T-helper 1 cell treated with Interleukin-12 subunit alpha and Interleukin-12 subunit beta and Interleukin-4 antibody, amounts not matched to agents 30 μg/mL and 1 μg/mL, for 36 hours (primary cell): ENCODE measurements around the gene HMGB4.

Source experiments
- H3K27ac Mint-ChIP-seq: one replicate; pipeline ENCODE4 v1.8.0; 2021; ENCODE audit warnings: mild to moderate bottlenecking, mixed read lengths
- H3K27me3 Mint-ChIP-seq: one replicate; pipeline ENCODE4 v1.8.0; 2021; ENCODE audit warnings: low read depth, mixed read lengths
- H3K36me3 Mint-ChIP-seq: one replicate; pipeline ENCODE4 v1.8.0; 2021; ENCODE audit warnings: low read depth, mixed read lengths
- H3K4me1 Mint-ChIP-seq: one replicate; pipeline ENCODE4 v1.8.0; 2021; ENCODE audit warnings: low read depth, mixed read lengths
- H3K4me3 Mint-ChIP-seq: one replicate; pipeline ENCODE4 v1.8.0; 2021; ENCODE audit warnings: mild to moderate bottlenecking, moderate library complexity, mixed read lengths
- H3K9me3 Mint-ChIP-seq: one replicate; pipeline ENCODE4 v1.8.0; 2021; ENCODE audit warnings: mixed read lengths

HMGB4 gene

DNA sequence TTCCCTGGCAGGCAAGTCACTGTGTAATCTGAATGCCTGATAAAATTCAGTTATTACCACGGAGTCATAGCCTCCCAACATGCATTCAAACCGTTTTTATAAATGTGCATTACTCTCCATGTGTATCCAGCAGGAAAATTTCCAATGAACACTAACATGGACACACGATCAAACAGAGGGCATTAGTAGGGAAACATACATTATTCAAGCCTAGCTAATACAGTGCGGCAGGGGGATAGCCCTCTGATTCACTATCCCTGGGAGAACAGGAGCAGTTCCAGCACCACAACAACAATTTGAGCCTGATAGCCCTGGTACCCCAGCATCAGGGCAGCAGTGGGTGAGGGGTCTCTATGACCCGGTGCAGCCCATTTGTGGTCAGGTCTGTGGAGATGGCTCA, 35.8 kb upstream of the HMGB4 start:
- H3K9me3 Mint-ChIP-seq, result no peaks in the 10 kb centered on the region
- no peaks in the 10 kb centered on the region for H3K27me3 Mint-ChIP-seq
- no peak overlapping the region for H3K27ac Mint-ChIP-seq
- H3K36me3 Mint-ChIP-seq, result no peaks in the 10 kb centered on the region
- no peaks in the 10 kb centered on the region for H3K4me1 Mint-ChIP-seq
- H3K4me3 Mint-ChIP-seq, result no peak overlapping the region

DNA sequence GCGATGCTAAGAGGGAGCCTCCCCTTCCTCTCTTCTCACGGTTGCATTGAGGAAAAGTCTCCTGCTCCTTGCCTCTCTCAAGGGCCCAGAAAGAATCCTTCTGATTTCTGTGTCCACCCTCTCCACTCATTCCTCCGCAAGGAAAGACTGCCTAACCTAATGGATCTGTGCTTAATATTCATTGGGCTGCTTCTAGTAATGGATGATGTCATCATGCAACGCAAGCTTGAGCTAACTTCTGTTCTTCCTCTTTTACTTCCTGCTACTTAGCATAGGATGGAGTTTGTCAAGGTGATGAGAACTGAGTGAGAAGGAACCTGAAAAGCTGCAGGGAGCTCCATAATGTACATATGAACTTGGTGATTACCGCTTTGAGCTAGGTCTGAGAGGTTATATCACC, 35.2 kb upstream of the HMGB4 start:
- Mint-ChIP-seq H3K27me3 (no peaks in the 10 kb centered on the region), H3K36me3 (no peaks in the 10 kb centered on the region), H3K4me3 (no peak overlapping the region), H3K27ac (no peak overlapping the region), H3K9me3 (no peaks in the 10 kb centered on the region), H3K4me1 (no peaks in the 10 kb centered on the region)

DNA sequence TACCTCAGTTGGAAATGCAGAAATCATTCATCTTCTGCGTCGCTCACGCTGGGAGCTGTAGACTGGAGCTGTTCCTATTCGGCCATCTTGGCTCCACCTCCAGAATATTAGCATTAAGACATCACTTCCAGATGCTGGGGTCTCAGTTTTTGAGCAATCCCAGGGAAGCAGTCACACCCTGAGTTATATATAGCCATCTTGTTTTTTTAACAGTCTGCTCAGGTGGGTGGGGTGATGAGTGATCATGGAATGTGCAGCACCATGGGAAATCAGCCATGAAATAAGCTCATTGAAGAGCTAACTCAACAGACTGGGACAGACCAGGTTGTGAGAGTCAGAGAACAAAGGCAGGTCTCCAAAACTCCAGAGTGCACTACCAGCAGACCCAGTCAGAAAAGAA, 27.0 kb upstream of the HMGB4 start:
- no peaks in the 10 kb centered on the region for H3K27me3 Mint-ChIP-seq
- no peaks in the 10 kb centered on the region for H3K36me3 Mint-ChIP-seq
- H3K4me3 Mint-ChIP-seq, result no peak overlapping the region
- H3K4me1 Mint-ChIP-seq, result no peaks in the 10 kb centered on the region
- H3K27ac Mint-ChIP-seq, result no peak overlapping the region
- no peaks in the 10 kb centered on the region for H3K9me3 Mint-ChIP-seq

DNA sequence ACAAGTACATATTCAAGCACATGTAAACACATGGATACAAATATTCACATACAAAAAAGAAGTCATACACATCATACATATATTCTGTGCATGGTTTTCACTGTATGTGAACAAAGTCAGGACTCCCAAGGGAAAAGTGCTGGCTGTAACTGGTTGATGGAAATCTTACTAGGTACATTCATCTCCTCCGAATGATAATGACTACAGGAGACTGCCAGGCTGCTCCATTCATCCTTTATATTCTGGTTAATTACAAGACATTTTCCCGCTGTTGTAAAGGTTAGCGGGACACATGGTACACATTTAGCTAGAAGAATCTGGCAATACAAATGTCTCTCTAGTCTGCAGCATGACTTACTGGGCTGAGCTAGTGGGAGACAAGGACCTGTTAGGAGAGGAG, 26.2 kb upstream of the HMGB4 start:
- Mint-ChIP-seq H3K36me3 (no peaks in the 10 kb centered on the region), H3K27ac (no peak overlapping the region), H3K27me3 (no peaks in the 10 kb centered on the region), H3K4me3 (no peak overlapping the region), H3K4me1 (no peaks in the 10 kb centered on the region), H3K9me3 (no peaks in the 10 kb centered on the region)

DNA sequence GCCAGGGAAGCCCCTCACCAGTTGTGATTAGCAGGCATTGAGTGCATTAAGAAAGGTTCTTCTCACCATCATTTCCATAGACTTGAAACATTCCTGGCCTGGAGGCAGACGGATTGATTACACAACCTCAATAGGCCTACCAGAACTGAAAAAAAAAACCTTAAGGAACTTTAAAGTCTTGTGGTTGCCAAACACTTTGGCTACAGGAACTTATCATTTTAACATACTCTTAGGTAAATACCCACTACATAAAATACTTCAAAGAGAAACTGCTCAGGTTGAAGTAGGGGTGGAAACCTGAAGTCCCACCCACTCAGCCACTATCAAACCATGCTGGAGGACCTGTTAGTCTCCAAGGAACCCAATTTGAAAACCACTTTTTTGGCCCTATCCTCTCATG, 22.4 kb upstream of the HMGB4 start:
- Mint-ChIP-seq H3K4me1 (no peaks in the 10 kb centered on the region), H3K27ac (no peak overlapping the region), H3K4me3 (no peak overlapping the region), H3K9me3 (no peaks in the 10 kb centered on the region), H3K27me3 (no peaks in the 10 kb centered on the region), H3K36me3 (no peaks in the 10 kb centered on the region)

DNA sequence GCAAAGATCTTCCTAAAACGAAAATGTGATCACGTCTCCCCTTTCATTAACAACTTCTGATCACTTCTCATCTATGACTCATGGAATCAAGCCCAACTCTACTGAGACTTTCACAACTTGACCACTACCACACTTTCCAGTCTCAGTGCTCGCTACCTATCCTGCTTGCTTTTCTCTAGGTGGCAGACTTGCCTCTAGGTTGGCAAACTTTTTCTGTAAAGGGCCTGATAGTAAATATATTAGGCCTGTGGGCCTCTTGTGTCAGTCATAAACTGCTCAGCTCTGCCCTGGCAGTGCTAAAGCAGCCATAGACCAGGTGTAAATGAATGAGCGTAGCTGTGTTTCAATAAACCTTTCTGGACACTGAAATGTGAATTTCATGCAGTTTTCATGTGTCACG, 21.5 kb upstream of the HMGB4 start:
- no peaks in the 10 kb centered on the region for H3K4me1 Mint-ChIP-seq
- H3K27ac Mint-ChIP-seq, result no peak overlapping the region
- no peaks in the 10 kb centered on the region for H3K9me3 Mint-ChIP-seq
- no peak overlapping the region for H3K4me3 Mint-ChIP-seq
- H3K27me3 Mint-ChIP-seq, result no peaks in the 10 kb centered on the region
- H3K36me3 Mint-ChIP-seq, result no peaks in the 10 kb centered on the region

DNA sequence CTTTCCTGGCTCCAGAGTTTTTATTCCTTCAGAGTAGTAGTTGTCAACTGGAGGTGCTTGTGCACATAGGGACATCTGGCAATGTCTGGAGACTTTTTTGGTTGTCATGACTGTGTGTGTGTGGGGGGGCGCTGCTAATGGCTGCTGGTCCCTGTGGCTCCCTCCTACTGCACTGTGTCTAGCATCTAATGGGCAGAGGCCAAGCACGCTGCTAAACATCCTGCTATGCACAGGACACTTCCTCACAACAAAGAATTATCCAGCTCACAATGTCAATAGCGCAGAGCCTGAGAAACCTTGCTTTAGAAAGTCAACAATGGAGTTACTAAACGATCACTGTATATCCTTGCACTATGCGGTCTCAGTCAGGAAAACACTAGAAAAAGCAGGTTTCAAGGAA, 19.7 kb upstream of the HMGB4 start:
- H3K9me3 Mint-ChIP-seq, result no peaks in the 10 kb centered on the region
- H3K4me1 Mint-ChIP-seq, result no peaks in the 10 kb centered on the region
- H3K36me3 Mint-ChIP-seq, result no peaks in the 10 kb centered on the region
- H3K27ac Mint-ChIP-seq, result no peak overlapping the region
- H3K27me3 Mint-ChIP-seq, result no peaks in the 10 kb centered on the region
- no peak overlapping the region for H3K4me3 Mint-ChIP-seq

DNA sequence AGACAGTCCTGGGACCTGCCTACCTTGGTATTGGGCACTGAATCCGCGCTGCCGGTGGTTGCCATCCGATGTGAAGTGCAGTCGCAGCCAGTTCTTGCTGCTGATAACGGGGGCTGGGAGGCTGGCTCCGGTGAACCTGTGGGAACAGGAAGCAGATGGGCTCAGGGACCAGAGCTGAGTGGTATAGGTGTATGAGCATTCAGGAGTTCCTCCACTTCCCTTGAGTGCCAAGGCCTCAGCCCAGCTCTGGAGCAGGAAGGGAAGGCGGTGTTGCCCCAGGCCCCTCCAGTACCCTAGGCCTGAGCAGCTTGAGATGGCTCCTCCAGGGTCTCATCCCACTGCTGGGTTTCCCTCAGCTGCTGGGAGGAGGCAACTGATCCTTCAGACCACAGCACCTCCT, 17.0 kb upstream of the HMGB4 start:
- Mint-ChIP-seq H3K9me3 (no peaks in the 10 kb centered on the region), H3K4me3 (no peak overlapping the region), H3K4me1 (no peaks in the 10 kb centered on the region), H3K27me3 (peaks cover 4% of the 10 kb centered on the region), H3K27ac (no peak overlapping the region), H3K36me3 (no peaks in the 10 kb centered on the region)

DNA sequence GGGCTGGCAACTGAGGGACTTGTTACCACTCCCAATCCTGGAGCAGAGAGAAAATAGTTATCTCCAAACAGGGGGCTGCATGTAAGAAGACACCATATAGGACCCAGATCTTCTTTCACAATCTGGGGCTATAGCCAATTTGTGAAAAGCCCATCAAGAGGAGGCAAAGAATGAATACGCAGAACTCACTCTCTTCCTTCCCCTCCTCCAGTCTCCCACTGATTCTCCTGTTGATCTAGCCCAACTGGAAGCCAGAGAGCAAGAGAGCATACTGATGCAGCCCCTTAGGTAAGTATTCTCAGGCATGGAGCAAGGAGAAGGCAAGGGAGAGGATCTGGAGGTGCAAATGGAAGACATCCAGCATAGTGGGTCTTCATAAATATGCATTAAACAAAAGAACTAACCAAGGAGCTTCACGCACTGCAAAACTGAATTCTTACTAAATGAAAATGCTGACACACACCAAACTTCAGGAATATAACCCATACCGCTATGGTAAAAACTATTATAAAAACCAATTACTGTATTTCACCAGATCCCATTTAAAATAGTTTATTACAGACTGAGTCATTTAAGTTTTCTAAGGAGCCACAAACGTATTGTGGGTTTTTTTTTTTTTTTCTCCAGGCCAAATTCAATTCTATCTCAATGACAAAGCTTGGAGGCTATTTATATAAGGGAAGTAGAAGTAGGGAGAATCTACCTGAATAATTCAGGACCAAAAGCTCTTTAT, 15.5 kb upstream of the HMGB4 start:
- H3K4me1 Mint-ChIP-seq, result no peaks in the 10 kb centered on the region
- no peaks in the 10 kb centered on the region for H3K36me3 Mint-ChIP-seq
- H3K9me3 Mint-ChIP-seq, result no peaks in the 10 kb centered on the region
- peaks cover 4% of the 10 kb centered on the region for H3K27me3 Mint-ChIP-seq
- no peak overlapping the region for H3K4me3 Mint-ChIP-seq
- no peak overlapping the region for H3K27ac Mint-ChIP-seq

DNA sequence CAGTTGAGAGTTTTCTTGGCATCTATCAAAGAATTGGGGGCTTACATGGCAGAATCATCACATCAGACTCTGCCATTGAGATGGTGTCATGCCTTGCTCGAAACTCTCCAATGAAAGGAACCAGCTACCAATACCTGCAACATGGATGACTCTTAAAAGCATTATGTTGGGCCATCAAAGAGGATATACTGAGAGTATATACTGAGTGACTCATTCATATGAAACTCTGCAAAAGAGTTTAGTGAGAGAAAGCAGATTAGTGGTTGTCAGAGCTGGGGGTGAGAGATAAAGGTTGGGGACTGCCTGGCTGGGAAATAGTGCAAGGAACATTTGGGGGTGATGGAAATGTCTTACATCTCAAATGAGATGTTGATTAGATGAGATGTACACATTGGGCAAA, 14.7 kb upstream of the HMGB4 start:
- no peak overlapping the region for H3K27ac Mint-ChIP-seq
- H3K4me1 Mint-ChIP-seq, result no peaks in the 10 kb centered on the region
- no peaks in the 10 kb centered on the region for H3K36me3 Mint-ChIP-seq
- H3K4me3 Mint-ChIP-seq, result no peak overlapping the region
- no peaks in the 10 kb centered on the region for H3K9me3 Mint-ChIP-seq
- H3K27me3 Mint-ChIP-seq, result peaks cover 4% of the 10 kb centered on the region

DNA sequence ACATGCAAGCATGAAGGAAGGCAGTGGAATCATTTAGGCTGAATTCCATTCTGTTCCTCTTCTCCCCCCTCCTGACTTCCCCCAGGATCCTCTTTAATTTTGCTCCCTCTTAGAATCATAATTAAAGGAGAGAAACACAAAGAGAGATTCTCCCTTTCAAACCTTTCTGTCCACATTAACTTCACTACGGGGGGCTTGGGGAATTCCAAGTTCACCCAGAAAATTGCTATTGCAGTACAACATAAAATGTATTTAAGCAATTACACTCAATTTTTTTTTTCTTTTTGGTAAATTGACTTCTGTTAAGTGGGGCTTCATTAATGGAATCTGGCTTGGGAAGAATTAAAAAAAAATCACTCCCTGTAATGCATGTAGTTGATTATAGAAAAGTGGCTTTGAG, 13.4 kb upstream of the HMGB4 start:
- Mint-ChIP-seq H3K4me3 (no peak overlapping the region), H3K4me1 (no peaks in the 10 kb centered on the region)

DNA sequence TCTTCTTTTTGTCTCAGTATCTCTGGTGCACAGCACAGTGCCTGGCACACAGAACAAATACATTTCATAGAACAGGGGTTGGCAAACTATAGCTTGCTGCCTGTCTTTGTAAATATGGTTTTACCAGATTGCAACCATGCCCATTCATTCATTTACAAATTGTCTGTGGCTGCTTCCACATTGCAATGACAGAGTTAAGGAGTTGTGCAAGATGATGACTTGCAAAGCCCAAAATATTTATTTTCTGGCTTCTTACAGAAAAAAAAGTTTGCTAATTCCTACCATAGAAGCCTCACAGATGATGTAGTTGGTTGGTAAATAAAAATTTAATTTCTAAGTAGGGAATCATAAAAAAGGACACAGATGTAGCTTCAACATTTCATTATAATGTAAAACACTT, 11.2 kb upstream of the HMGB4 start:
- no peaks in the 10 kb centered on the region for H3K9me3 Mint-ChIP-seq
- no peak overlapping the region for H3K27ac Mint-ChIP-seq
- peaks cover 4% of the 10 kb centered on the region for H3K27me3 Mint-ChIP-seq

More for the DNA sequence above, 13.4 kb upstream of the HMGB4 start:
- H3K27me3 Mint-ChIP-seq, result peaks cover 4% of the 10 kb centered on the region
- no peak overlapping the region for H3K27ac Mint-ChIP-seq
- no peaks in the 10 kb centered on the region for H3K36me3 Mint-ChIP-seq
- no peaks in the 10 kb centered on the region for H3K9me3 Mint-ChIP-seq

DNA sequence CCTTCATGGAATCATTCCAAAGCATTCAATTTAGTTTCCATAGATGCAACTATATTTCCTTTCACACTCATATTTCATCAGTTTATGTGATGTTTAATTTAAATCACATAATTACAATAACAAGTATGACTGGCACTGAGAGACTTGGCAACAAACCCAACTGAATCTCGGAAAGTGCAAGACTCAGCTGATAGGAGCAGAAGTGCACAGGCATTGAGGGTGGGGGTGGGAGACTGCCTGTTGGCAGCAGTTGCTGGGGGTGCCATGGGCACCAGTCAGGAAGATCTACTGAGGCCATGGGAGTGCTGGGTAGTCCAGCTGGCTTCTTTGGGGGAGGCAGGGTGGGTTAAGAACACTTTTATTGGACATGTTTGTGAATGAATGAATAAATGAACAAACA, 10.4 kb upstream of the HMGB4 start:
- no peak overlapping the region for H3K27ac Mint-ChIP-seq
- H3K27me3 Mint-ChIP-seq, result peaks cover 4% of the 10 kb centered on the region
- H3K36me3 Mint-ChIP-seq, result no peaks in the 10 kb centered on the region
- H3K4me3 Mint-ChIP-seq, result no peak overlapping the region
- no peaks in the 10 kb centered on the region for H3K4me1 Mint-ChIP-seq
- no peaks in the 10 kb centered on the region for H3K9me3 Mint-ChIP-seq

More for the DNA sequence above, 11.2 kb upstream of the HMGB4 start:
- no peaks in the 10 kb centered on the region for H3K36me3 Mint-ChIP-seq
- H3K4me3 Mint-ChIP-seq, result no peak overlapping the region
- no peaks in the 10 kb centered on the region for H3K4me1 Mint-ChIP-seq

DNA sequence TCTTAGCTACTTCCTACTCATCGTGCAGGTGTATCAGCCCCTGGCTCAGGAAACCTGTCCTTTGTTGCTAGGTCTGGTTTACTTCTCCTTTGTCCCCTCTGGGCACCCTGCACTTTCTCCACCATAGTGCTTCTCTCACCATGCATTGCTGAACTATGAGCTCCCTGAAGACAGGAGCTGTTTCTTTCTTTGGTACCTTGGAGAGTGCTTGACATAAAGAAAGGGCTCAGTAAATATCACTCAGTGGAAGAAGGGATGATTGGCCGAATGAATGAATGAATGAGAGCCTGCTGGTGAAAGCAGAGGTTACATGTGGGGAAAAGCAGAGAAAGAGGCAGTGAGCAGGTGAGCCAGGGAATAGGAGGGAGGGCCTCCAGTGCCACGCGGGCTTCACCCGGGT, 9.8 kb upstream of the HMGB4 start:
- Mint-ChIP-seq H3K36me3 (no peaks in the 10 kb centered on the region), H3K4me3 (no peak overlapping the region), H3K9me3 (no peaks in the 10 kb centered on the region), H3K4me1 (no peaks in the 10 kb centered on the region), H3K27me3 (peaks cover 4% of the 10 kb centered on the region), H3K27ac (no peak overlapping the region)

DNA sequence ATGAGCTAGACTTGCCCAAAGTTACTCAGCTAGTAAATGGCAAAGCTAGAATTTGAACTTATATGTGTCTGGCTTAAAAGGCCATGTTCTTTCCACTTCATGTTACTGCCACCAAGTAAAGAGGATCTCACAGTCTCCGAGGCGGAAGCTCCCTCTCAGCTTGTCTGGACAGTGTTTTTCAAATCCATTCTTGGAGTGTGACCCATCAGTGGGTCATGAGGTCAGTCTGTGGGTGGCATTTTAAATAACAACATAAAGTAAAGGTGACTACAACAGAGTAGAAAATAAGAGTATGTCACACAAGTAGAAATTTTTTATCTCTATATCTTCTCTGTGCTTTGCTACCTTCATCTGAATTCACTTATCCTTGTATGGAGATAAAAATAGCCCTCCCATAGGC, 3.2 kb upstream of the HMGB4 start:
- Mint-ChIP-seq H3K9me3 (no peaks in the 10 kb centered on the region), H3K4me1 (no peaks in the 10 kb centered on the region), H3K36me3 (no peaks in the 10 kb centered on the region), H3K27me3 (no peaks in the 10 kb centered on the region), H3K4me3 (no peak overlapping the region), H3K27ac (no peak overlapping the region)
